T1000 (cell line): ENCODE data around the gene ANKRA2.
A peak's percentile ranks its signal among the peaks of the same experiment; 100 is the strongest.

Experiments used
- DNase-seq: peaks from one replicate; lab custom pipeline; 2025; ENCODE audit warnings: mixed read lengths; lab: John Stamatoyannopoulos, UW

Gene ANKRA2

DNA sequence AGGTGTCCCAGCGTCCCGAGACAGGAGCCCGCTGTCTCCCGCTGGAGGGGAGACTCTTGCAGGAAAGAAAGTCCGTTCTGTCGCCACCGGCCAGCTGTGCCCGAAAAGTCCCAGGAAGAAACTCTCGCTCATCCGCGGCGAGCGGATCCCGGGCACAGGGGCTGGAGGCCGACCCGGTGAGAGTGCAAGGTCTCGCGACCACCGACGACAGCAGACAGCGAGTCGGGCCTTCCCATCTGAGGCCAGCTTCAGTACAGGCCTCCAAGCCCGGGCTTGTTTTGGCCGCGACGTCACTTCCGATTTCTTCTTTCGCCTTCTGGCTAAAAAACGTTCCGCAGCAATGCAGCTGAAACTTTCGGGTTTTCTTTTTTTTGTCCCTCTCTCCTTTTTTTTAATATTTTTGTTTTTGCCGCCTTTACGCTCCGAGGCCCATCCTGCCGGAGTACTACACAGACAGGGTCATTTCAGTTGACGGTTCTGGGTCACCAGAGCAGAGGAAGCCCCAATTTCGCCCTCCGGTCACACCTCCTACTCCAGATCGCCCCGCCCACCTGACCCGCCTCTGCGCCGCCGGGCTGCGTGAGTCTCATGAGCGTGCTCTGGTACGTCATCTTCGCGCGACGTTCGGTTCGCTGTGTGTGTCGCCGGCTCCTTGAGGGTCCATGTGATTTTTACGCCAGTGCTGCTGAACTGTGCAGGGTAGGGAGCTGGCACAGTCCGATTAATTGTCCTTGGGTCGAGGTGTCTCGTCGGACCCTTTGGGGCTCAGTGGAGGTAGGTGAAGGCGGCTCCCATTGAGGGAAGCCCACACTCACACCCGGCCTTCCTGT is at the start of gene ANKRA2, which contains the start of gene UTP15:
Gene ANKRA2 (minus strand): TSS at position 501 of the 830 bp plus-strand sequence. CDS start 2,758 bp downstream, outside the sequence.
Gene UTP15 (plus strand): TSS at position 605 of the 830 bp plus-strand sequence. CDS start 1,602 bp downstream, outside the sequence.
- peak; percentile 92 for DNase-seq

DNA sequence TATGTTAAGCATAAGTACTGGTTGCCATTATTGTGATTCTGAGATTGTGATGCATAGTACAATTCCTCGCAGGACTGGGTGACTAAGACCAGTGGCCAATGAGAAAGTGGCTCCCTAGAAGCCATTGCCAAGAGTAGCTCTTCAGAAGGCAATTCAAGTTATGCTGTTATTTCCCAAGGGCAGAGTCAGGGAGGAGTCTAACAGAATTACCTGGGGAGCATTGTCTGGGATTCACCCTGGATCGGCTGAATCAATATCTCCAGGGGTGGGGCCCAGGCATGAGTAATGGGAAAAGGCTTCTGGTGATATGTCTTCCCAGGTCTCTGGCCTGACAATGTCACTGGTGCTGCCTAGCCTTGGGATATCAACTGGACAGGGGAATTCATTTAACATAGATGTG is 49.6 kb upstream of the ANKRA2 start:
- DNase-seq = no peak

DNA sequence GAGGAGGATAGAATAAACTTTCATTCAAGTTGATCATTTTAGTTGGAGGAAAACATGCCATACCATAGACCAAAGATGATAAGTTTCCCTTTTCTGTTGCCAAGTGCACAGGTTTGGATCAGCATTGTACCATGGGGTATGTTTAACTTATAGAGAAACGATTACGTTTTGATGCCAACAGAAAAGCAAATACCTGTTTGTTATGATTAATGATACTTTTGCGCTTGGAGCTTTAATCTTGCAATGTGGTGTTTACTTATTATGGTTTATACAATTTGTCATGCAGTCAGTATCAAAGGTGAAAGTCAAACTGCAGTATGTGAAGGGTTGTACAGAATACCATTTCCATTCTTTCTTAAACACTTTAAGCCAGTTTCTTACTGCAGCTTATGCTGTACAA is 47.4 kb upstream of the ANKRA2 start:
- no peak for DNase-seq

GRCh38 chr5:73607228-73607627 is 41.8 kb upstream of the ANKRA2 start:
- no peak for DNase-seq

GRCh38 chr5:73606206-73606753 is 40.8 kb upstream of the ANKRA2 start:
- DNase-seq = no peak

- DNase-seq = no peak
Observed at GRCh38 chr5:73605223-73606087, 40.0 kb upstream of the ANKRA2 start.

GRCh38 chr5:73603998-73604397 is 38.6 kb upstream of the ANKRA2 start:
- DNase-seq = no peak

DNA sequence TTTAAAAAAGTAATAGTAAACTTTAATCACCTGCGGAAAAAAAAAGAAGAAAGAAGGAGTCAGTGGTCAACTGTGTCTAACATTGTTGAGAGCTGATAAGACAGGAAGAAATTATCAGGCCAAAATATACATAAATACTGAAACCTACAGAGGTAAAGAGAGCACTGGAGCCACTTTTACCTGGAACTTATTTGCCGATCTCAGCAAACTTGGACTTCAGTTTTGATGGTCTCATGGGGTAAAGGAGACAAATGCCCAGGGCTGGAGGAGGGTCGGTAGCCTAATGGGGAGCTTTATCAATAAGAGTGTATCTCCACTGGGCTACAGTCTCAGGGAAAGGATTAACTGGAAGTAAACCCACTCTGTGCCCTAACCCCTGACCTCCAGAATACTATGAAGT is 33.9 kb upstream of the ANKRA2 start:
- no peak for DNase-seq

GRCh38 chr5:73596705-73597328 is 31.4 kb upstream of the ANKRA2 start:
- no peak for DNase-seq

DNA sequence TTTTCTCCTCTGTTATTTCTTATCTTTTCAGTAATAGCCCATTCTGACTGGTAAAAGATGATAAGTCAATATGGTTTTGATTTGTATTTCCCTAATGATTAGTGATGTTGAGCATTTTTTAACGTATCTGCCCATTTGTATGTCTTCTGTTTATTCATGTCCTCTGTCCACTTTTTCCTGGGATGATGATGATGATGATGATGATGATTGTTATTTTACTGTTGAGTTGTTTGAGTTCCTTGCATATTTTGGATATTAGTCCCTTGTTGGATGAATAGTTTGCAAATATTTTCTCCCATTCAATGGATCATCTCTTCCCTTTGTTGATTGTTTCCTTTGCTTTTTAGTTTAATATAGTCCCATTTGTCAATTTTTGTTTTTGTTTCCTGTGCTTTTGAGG is 27.1 kb upstream of the ANKRA2 start:
- DNase-seq = no peak

DNA sequence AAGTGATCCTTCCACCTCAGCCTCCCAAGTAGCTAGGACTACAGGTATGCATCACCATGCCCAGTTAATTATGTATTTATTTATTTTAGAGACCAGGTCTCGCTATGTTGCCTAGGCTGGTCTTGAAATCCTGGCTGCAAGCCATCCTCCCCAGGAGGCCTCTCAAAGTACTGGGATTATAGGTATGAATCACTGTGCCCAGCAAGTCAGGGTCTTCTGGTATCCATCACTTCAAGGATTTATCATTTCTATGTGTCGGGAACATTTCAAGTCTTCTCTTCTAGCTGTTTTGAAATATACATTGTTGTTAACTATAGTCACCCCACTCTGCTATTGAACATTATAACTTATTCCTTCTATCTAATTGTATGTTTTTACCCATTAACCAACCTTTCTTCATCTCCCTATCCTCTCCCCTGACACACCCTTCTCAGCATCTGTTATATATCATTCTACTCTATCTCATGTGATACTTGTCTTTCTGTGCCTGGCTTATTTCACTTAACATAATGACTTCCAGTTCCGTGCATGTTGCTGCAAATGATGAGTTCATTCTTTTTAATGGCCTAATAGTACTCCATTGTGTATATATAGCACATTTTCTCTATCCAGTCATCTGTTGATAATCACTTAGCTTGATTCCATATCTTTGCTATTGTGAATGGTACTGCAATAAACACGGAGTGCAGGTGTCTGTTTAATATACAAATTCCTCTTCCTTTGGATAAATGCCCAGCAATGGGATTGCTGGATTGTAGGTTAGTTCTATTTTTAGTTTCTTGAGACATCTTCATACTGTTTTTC is 26.5 kb upstream of the ANKRA2 start:
- DNase-seq = peak; percentile 57

DNA sequence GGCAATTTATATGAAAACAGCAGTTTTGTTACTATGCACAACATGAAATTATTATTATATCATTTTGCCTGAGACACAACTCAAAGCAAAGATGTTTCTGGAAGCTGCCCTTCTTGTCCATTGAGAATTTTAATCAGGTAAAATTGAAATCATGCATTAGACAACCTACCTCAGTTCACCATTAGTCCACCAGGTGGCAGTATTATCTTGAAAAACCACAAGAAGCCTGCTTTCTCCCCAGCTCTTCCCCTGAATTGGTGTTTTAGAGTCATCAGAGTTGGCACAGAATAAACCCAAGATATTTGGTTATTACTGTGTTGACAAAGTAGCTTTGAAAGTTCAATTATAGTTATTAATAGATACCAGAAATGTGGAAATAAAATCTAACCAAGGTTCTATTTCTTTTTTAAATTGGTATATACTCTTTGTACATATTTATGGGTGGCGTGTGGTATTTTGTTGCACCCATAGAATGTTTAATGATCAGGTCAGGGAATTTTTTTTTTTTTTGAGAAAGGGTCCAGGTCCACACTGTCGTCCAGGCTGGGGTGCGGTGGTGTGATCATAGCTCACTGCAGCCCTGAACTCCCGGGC is 25.8 kb upstream of the ANKRA2 start:
- DNase-seq = peak; percentile 33

DNA sequence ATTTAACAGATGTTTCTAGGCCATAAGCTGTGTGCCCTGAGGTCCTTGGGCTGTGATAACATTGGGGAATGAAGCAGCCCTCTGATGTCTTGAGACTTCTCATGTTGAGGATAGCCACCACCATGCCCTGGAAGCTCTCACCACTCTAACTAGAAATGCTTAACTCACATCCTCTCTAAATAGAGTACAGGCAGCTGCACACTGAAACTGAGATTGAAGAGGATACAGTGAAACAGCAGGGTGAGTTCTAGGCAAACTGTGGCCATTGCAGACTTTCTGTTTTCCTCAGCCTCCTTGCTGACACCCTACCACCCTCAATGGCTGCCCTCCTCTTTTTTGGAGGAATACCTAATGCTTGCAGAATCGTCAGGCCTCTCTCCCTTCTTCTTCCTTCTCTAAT is 22.5 kb upstream of the ANKRA2 start:
- no peak for DNase-seq

GRCh38 chr5:73582285-73583145 is 17.1 kb upstream of the ANKRA2 start:
- no peak for DNase-seq

- no peak for DNase-seq
Observed at GRCh38 chr5:73565969-73566547, 619 bp upstream of the ANKRA2 start.

- DNase-seq = no peak
Observed at GRCh38 chr5:73564675-73565074, 764 bp downstream of the ANKRA2 start.

DNA sequence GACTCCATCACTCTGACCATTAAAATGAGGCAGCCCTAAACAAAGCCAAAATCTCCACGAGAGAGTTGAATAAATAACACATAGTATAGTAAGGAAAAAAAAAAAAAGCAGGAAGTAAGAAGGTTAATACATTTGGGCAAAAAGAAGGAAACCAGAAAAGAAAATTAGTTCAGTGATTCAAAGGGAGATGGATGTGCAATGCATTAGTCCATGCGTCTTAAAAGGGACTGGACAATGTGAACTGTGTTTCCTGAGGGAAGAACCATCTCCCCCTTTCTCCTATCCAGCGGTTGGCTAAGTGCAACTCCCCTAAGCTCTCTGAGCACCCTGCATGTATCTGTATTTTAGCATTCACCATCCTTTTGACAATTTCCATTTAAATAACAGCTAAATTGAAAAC is 1.4 kb downstream of the ANKRA2 start:
- no peak for DNase-seq

DNA sequence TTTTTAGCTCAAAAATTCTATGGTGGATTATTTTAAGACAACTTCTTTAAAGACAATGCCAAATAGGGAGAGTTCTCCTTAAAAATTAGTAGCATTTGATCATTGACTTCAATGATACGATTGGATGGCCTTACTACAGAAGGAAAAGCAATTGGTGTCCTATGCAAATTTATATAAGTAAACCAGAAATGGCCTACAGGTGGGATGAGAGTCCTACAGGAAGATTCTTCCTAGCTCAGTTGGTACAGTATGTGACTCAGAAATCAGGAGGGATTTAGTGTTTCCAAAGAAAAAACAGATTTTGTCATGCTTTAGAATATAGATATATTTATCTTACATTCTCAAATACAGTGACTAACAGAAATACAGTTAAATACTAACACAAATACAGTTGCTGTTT is 6.5 kb downstream of the ANKRA2 start:
- DNase-seq = no peak

GRCh38 chr5:73552642-73553041 is 12.8 kb downstream of the ANKRA2 start:
- no peak for DNase-seq

DNA sequence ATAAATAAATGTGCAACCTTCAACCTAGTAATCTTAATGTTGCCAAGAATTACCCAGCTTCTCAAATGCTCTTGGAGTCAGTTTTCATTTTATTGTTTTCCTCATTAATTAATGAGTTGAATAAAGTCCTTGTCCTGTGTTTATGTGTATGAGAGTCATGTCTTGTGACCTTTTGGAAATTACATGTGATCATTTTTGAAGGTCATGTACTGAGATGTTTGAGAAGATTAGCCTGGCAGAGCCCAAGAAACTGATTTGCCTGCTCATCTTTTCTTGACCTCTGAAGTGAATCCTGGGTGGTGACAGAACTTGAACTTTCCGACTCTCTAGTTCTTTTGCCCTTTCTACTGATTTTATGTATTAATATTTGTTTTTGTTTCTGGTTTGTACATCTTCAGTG is 15.4 kb downstream of the ANKRA2 start:
- DNase-seq = no peak
